GM21786 (cell line): ENCODE measurements around the gene NMRAL1.
A peak's percentile ranks its signal among the peaks of the same experiment; 100 is the strongest.

Experiments
- ATAC-seq: cut with Tn5 transposase; IDR thresholded peaks from one replicate; pipeline ENCODE4 v1.9.1; 2021; ENCODE audit not compliant: unreplicated experiment

The NMRAL1 gene

GRCh38 chr16:4474192-4474961 is at the start of gene NMRAL1:
NMRAL1 (minus strand) TSS chr16:4474625; CDS start chr16:4474132, 493 bp downstream.
- ATAC-seq, result peak; percentile 35

GRCh38 chr16:4523686-4524085 is 49.3 kb upstream of the NMRAL1 start:
- ATAC-seq, result no peak

GRCh38 chr16:4522051-4522581 is 47.7 kb upstream of the NMRAL1 start:
- no peak for ATAC-seq

GRCh38 chr16:4520913-4521312 is 46.5 kb upstream of the NMRAL1 start:
- no peak for ATAC-seq

GRCh38 chr16:4519274-4520058 is 45.0 kb upstream of the NMRAL1 start:
- ATAC-seq, result no peak

GRCh38 chr16:4517812-4518680 is 43.6 kb upstream of the NMRAL1 start:
- ATAC-seq, result no peak

- peak; percentile 68 for ATAC-seq
Measured at GRCh38 chr16:4515611-4516233, 41.3 kb upstream of the NMRAL1 start.

GRCh38 chr16:4514606-4515005 is 40.2 kb upstream of the NMRAL1 start:
- no peak for ATAC-seq

- ATAC-seq, result no peak
Measured at GRCh38 chr16:4513881-4514280, 39.5 kb upstream of the NMRAL1 start.

GRCh38 chr16:4513086-4513860 is 38.8 kb upstream of the NMRAL1 start:
- ATAC-seq, result no peak

GRCh38 chr16:4512473-4512872 is 38.0 kb upstream of the NMRAL1 start:
- no peak for ATAC-seq

- ATAC-seq, result no peak
Measured at GRCh38 chr16:4511441-4512082, 37.1 kb upstream of the NMRAL1 start.

- ATAC-seq, result no peak
Measured at GRCh38 chr16:4510747-4511426, 36.5 kb upstream of the NMRAL1 start.

GRCh38 chr16:4510131-4510530 is 35.7 kb upstream of the NMRAL1 start:
- ATAC-seq, result no peak

GRCh38 chr16:4509420-4509819 is 35.0 kb upstream of the NMRAL1 start:
- ATAC-seq, result no peak

- ATAC-seq, result no peak
Measured at GRCh38 chr16:4508806-4509205, 34.4 kb upstream of the NMRAL1 start.

- no peak for ATAC-seq
Measured at GRCh38 chr16:4507588-4508345, 33.3 kb upstream of the NMRAL1 start.

- no peak for ATAC-seq
Measured at GRCh38 chr16:4506450-4506849, 32.0 kb upstream of the NMRAL1 start.
